Ramos (cell line): ENCODE results near the gene KLHL40.

Source experiments
- in situ Hi-C: fragments of 300-500 bp; cut with MboI; formaldehyde crosslinking; loops from one replicate; pipeline ENCODE4 v1.14.3; 2022; ENCODE audit warnings: low sequenced_read_pairs; ENCODE audit not compliant: unreplicated experiment

KLHL40 gene

DNA sequence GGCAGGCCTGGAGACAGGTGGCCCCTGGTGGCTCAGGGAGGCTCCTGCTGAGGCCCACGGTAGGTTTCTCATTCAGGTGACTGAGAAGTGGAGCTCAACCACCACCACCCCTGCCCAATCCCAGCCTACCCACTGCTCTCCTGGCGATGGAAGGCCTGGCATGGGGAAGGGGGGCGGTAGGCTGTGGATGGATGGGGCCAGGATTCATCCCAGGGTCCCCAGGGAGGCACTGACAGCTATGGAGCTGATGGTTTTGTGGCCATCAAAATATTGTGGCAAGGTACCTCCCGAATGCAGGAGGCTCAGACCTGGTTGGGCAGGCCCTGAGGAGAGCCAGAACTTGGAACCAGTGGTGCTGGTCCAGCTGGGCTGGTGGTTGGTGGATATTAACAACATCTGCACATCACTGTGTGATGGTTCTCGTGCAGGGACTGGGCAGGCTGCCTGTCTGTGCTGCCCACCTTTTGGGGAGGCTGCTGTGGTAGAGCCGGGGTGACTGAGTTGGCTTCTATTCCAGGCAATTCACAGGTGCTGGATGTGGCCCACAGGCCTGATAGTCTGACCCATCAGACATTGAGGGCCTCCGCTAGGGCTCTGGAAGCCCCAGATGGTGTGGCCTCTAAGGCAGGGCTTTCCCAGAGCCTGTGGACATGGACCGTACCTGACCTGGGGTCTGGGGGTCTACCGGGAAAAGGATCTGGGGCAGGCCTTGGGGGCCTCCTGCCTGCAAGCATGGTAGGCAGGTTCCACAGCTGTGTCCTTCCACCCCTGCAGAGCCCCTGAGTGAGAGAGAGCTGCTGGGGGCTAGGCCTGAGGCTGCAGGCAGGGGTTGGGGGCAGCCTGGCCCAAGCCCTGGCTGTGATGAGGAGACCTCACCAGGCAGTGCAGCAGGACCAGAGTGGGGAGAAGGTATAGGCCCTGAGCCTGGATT, 28.4 kb upstream of the KLHL40 start:
- in situ Hi-C loops: no loop called here

DNA sequence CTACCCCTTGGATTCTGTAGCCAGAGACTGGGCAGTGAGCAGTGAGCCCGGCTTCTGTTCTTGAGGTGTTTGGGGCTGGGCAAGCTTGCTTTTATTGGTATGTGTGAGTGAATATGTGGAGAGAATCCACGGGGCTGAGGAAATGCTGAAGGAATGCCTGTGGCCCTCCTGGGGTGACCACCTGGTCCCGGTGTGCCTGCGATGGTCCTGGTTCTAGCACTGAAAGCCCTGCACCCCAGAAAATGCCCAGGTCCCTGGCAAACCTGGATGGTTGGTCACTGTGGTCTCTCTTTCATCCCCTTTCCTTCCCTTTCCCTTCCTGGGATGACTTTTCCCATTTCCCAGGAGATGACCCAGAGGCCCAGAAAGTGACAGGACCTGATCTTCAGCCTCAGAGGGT, 27.7 kb upstream of the KLHL40 start:
- in situ Hi-C loops: no loop called here

DNA sequence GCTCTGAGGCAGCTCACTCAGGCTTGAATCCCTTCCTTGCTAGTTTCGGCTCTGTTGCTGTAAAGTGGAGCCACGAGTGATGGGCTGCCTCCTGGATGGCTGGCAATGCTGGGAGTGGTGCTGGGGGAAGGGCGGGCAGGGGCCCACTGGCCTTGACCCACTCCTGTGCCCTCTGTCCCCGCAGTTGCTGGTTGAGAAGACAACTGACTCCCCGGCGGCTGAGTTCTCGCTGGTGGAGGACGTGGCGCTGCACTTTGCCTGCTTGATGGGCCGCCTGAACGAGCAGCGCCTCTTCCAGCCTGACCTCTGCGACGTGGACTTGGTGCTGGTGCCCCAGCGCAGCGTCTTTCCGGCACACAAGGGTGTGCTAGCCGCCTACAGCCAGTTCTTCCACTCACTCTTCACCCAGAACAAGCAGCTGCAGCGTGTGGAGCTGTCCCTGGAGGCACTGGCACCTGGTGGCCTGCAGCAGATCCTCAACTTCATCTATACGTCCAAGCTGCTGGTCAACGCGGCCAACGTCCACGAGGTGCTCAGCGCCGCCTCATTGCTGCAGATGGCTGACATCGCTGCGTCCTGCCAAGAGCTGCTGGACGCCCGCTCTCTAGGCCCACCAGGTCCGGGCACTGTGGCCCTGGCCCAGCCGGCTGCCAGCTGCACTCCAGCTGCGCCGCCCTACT, 27.1 kb upstream of the KLHL40 start:
- in situ Hi-C loops: no loop called here

- in situ Hi-C loops: no loop called here
Observed at GRCh38 chr3:42658771-42659390, 26.5 kb upstream of the KLHL40 start.

DNA sequence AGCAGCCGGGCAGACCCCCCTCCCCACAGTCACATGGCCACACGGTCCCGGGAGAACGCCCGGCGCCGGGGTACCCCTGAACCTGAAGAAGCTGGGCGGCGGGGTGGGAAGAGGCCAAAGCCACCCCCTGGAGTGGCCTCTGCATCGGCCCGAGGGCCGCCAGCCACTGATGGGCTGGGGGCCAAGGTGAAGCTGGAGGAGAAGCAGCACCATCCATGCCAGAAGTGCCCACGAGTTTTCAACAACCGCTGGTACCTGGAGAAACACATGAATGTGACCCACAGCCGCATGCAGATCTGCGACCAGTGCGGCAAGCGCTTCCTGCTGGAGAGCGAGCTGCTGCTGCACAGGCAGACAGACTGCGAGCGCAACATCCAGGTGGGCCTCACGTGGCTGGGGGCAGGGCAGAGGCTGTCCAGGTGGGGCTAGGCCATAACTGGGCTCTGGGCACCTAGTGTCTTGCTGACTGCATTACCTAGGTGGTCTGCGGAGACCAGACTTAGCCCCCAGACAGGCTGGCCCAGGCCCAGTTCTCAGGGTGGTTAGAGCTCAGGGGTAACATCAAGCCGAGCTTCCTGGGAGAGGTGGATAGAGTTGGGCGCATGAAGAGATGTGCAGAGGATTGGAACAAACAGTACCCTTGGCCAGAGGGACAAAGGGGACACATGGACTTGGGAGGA, 25.7 kb upstream of the KLHL40 start:
- in situ Hi-C loops: no loop called here

- in situ Hi-C loops: no loop called here
Observed at GRCh38 chr3:42660131-42660715, 25.1 kb upstream of the KLHL40 start.

- in situ Hi-C loops: no loop called here
Observed at GRCh38 chr3:42660898-42661297, 24.4 kb upstream of the KLHL40 start.

DNA sequence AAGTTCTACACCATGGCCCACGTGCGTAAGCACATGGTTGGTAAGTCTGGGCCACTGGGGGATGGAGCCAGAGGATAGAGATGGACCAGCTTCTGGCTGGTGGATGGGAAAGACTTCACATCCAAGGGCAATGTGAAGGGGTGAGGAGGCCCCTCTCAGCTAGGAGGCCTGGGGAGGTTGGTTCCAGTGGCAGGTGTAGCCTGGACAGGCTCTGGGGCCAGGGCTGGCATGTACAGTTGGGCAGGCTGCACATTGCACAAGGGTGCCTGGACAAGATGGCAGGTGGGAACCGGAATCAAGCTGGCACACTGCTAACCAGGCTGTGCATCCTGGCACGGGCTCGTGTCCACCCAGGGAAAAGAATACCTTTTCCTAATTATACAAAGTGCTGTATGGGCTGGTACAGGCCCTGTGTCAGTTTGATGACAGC, 23.7 kb upstream of the KLHL40 start:
- in situ Hi-C loops: no loop called here

GRCh38 chr3:42662037-42662812, 23.1 kb upstream of the KLHL40 start:
- in situ Hi-C loops: no loop called here

GRCh38 chr3:42662813-42663535, 22.4 kb upstream of the KLHL40 start:
- in situ Hi-C loops: no loop called here

- in situ Hi-C loops: no loop called here
Observed at GRCh38 chr3:42663581-42664437, 21.5 kb upstream of the KLHL40 start.

- in situ Hi-C loops: no loop called here
Observed at GRCh38 chr3:42664438-42664803, 20.9 kb upstream of the KLHL40 start.

DNA sequence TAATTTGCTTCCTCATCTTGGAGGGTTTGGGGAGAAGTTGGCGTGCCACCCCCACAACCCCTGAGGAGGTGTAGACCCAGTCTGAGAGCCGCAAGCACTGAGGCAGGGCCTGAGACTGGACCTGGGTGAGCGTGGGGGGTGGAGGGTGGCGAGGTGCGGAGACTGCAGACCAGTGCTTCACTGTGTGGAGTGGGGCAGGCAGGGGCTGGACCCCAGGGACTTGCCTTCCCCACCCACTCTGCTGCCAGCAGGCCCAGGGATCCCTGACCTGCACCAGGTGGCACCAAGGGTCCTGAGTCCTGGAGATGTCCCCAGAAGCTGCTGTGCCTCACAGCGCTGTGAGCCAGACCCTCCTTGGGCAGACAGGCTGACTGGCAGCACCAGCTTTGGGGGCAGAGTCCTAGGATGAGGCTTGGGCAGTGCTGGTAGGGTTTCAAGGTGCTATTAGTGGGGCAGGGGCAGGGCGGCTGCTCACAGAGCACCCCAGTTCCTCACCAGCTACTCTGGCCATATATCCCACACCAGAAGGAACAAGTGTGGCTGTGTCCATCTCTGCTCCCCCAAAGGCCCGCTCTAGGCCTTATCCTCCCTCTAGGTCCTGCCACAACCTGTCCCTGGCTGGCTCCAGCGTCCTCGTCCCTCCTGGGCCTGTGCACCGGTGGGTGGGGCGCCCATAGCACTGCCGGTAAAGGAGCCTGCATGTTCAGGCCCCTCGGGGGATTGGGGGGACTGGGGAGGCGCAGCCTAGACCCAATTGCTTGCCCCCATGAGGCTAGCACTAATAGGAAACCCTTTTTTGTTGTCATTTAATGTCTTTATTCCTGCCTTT, 20.1 kb upstream of the KLHL40 start:
- in situ Hi-C loops: no loop called here

- in situ Hi-C loops: no loop called here
Observed at GRCh38 chr3:42666022-42666421, 19.3 kb upstream of the KLHL40 start.

GRCh38 chr3:42666577-42666998, 18.7 kb upstream of the KLHL40 start:
- in situ Hi-C loops: no loop called here

DNA sequence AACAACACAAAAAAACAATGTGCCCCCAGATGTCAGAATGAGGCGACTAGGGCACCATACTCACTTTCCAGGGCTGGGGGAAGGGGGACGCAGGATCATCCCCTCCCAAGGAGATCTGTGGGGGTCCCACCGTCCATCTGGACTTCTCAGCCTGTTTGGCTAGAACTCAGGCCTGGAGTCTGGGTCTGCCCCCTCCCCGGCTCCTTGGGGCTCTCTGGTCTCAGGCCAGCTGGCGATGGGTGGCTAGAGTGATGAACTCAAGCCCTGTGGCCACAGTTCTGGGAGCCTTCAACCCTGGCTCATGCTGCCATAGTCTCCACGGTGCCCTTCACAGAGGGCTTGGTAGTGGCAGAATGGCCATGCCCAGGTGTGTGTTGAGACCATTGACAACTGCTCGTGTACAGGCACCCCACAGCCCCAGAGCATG, 18.2 kb upstream of the KLHL40 start:
- in situ Hi-C loops: no loop called here
